IPS-18c (cell line): ENCODE measurements around the gene PLP1.
"Not testable (repeated sequence)": the region's sequence is repeated elsewhere in the genome, so short reads cannot be mapped to it uniquely, and the experiment has no call there.

Experiments
- H3K4me3 ChIP-seq: 2 replicates; pipeline ENCODE4 v1.7.0; 2013; ENCODE audit warnings: low read depth, mild to moderate bottlenecking, low read length, moderate library complexity; ENCODE audit not compliant: insufficient read depth
- H3K9me3 ChIP-seq: one replicate; pipeline ENCODE4 v1.6.1; 2013; ENCODE audit warnings: mild to moderate bottlenecking, low read length, moderate library complexity; ENCODE audit not compliant: control insufficient read depth, insufficient read depth

The PLP1 gene

GRCh38 chrX:103776546-103776945 is at the start of gene PLP1:
PLP1 (plus strand) TSS chrX:103776840; CDS start chrX:103776996, 156 bp downstream.
- Histone ChIP-seq H3K4me3 (no peak within 1 kb of the TSS), H3K9me3 (no peaks in the 10 kb centered on the region)

GRCh38 chrX:103727115-103727514 is 49.5 kb upstream of the PLP1 start:
- no peaks in the 10 kb centered on the region for H3K9me3 ChIP-seq
- no peak overlapping the region for H3K4me3 ChIP-seq

- H3K4me3 ChIP-seq, result no peak overlapping the region
- H3K9me3 ChIP-seq, result no peaks in the 10 kb centered on the region
Observed at GRCh38 chrX:103729015-103729414, 47.6 kb upstream of the PLP1 start.

GRCh38 chrX:103730147-103730795 is 46.4 kb upstream of the PLP1 start:
- no peak overlapping the region for H3K4me3 ChIP-seq
- no peaks in the 10 kb centered on the region for H3K9me3 ChIP-seq

- no peak overlapping the region for H3K4me3 ChIP-seq
- no peaks in the 10 kb centered on the region for H3K9me3 ChIP-seq
Observed at GRCh38 chrX:103730796-103731493, 45.7 kb upstream of the PLP1 start.

- H3K9me3 ChIP-seq, result no peaks in the 10 kb centered on the region
- no peak overlapping the region for H3K4me3 ChIP-seq
Observed at GRCh38 chrX:103733017-103733416, 43.6 kb upstream of the PLP1 start.

- no peaks in the 10 kb centered on the region for H3K9me3 ChIP-seq
- no peak overlapping the region for H3K4me3 ChIP-seq
Observed at GRCh38 chrX:103734125-103734760, 42.4 kb upstream of the PLP1 start.

- no peak overlapping the region for H3K4me3 ChIP-seq
- no peaks in the 10 kb centered on the region for H3K9me3 ChIP-seq
Observed at GRCh38 chrX:103737696-103738095, 38.9 kb upstream of the PLP1 start.

GRCh38 chrX:103739421-103739820 is 37.2 kb upstream of the PLP1 start:
- no peaks in the 10 kb centered on the region for H3K9me3 ChIP-seq

GRCh38 chrX:103741879-103742278 is 34.8 kb upstream of the PLP1 start:
- peak overlapping the region; percentile 20; the same call in 1 of the 2 replicates for H3K4me3 ChIP-seq
- H3K9me3 ChIP-seq, result no peaks in the 10 kb centered on the region

More at GRCh38 chrX:103739421-103739820, 37.2 kb upstream of the PLP1 start:
- no peak overlapping the region for H3K4me3 ChIP-seq

GRCh38 chrX:103742339-103742738 is 34.3 kb upstream of the PLP1 start:
- H3K9me3 ChIP-seq, result no peaks in the 10 kb centered on the region
- peak overlapping the region; percentile 69 for H3K4me3 ChIP-seq

- no peak overlapping the region for H3K4me3 ChIP-seq
- no peaks in the 10 kb centered on the region for H3K9me3 ChIP-seq
Observed at GRCh38 chrX:103747163-103747562, 29.5 kb upstream of the PLP1 start.

- H3K9me3 ChIP-seq, result no peaks in the 10 kb centered on the region
- H3K4me3 ChIP-seq, result no peak overlapping the region
Observed at GRCh38 chrX:103754401-103754800, 22.2 kb upstream of the PLP1 start.

- H3K4me3 ChIP-seq, result no peak overlapping the region
- H3K9me3 ChIP-seq, result no peaks in the 10 kb centered on the region
Observed at GRCh38 chrX:103756736-103757135, 19.9 kb upstream of the PLP1 start.

GRCh38 chrX:103758555-103758954 is 18.1 kb upstream of the PLP1 start:
- Histone ChIP-seq H3K9me3 (no peaks in the 10 kb centered on the region), H3K4me3 (no peak overlapping the region)

GRCh38 chrX:103763541-103763940 is 13.1 kb upstream of the PLP1 start:
- H3K4me3 ChIP-seq, result not testable (repeated sequence)

GRCh38 chrX:103766813-103767555 is 9.7 kb upstream of the PLP1 start:
- H3K9me3 ChIP-seq, H3K4me3 ChIP-seq: not testable (repeated sequence)

More at GRCh38 chrX:103763541-103763940, 13.1 kb upstream of the PLP1 start:
- H3K9me3 ChIP-seq, result not testable (repeated sequence)
